ENCODE data around the gene CNIH1.

Gene CNIH1

GRCh38 chr14:54392131-54392859 lies 48.9 kb downstream of the CNIH1 start:
- H3K36me3 ChIP-seq (ENCODE audit: insufficient read depth): no peaks in the 10 kb centered on the region
- no peaks in the 10 kb centered on the region for H4K20me1 ChIP-seq (ENCODE audit: insufficient read depth)
- no peaks in the 10 kb centered on the region for H3K4me1 ChIP-seq (ENCODE audit: low read depth, poor library complexity, severe bottlenecking)
- H3K27me3 ChIP-seq (ENCODE audit: insufficient read depth, low read depth): no peaks in the 10 kb centered on the region
- no peaks in the 10 kb centered on the region for H3K79me2 ChIP-seq (ENCODE audit: insufficient read depth, low read depth)
- H3K4me3 ChIP-seq (IDR thresholded peaks at IDR 0.05; ENCODE audit: insufficient read depth, low read depth, low read length): no peak overlapping the region
- no peak for TF ChIP-seq CTCF (conservative IDR thresholded peaks at IDR 0.05; ENCODE audit: low read depth, low read length)
- H2AFZ ChIP-seq (ENCODE audit: low read depth): no peak overlapping the region
- no peak overlapping the region for H3K4me2 ChIP-seq
- H3K27ac ChIP-seq: no peak overlapping the region
- no peak overlapping the region for H3K9ac ChIP-seq

- Histone ChIP-seq H3K27ac (no peak overlapping the region), H3K27me3 (ENCODE audit: insufficient read depth, low read depth) (no peaks in the 10 kb centered on the region), H2AFZ (ENCODE audit: low read depth) (no peak overlapping the region), H3K36me3 (ENCODE audit: insufficient read depth) (no peaks in the 10 kb centered on the region), H3K4me3 (IDR thresholded peaks at IDR 0.05; ENCODE audit: insufficient read depth, low read depth, low read length) (no peak overlapping the region), H3K9ac (no peak overlapping the region), H3K4me2 (no peak overlapping the region), H4K20me1 (ENCODE audit: insufficient read depth) (no peaks in the 10 kb centered on the region), H3K79me2 (ENCODE audit: insufficient read depth, low read depth) (no peaks in the 10 kb centered on the region), H3K4me1 (ENCODE audit: low read depth, poor library complexity, severe bottlenecking) (no peaks in the 10 kb centered on the region)
- no peak for TF ChIP-seq CTCF (conservative IDR thresholded peaks at IDR 0.05; ENCODE audit: low read depth, low read length)
These were observed 53.8 kb downstream of the CNIH1 start for GRCh38 chr14:54387328-54387727.

GRCh38 chr14:54385556-54385955 lies 55.6 kb downstream of the CNIH1 start:
- H3K4me3 ChIP-seq (IDR thresholded peaks at IDR 0.05; ENCODE audit: insufficient read depth, low read depth, low read length): no peak overlapping the region
- no peak overlapping the region for H3K9ac ChIP-seq
- H3K27ac ChIP-seq: no peak overlapping the region
- H2AFZ ChIP-seq (ENCODE audit: low read depth): no peak overlapping the region
- H3K79me2 ChIP-seq (ENCODE audit: insufficient read depth, low read depth): no peaks in the 10 kb centered on the region
- H3K36me3 ChIP-seq (ENCODE audit: insufficient read depth): no peaks in the 10 kb centered on the region
- H3K4me1 ChIP-seq (ENCODE audit: low read depth, poor library complexity, severe bottlenecking): no peaks in the 10 kb centered on the region
- H4K20me1 ChIP-seq (ENCODE audit: insufficient read depth): no peaks in the 10 kb centered on the region
- TF ChIP-seq CTCF (conservative IDR thresholded peaks at IDR 0.05; ENCODE audit: low read depth, low read length): no peak
- H3K4me2 ChIP-seq: no peak overlapping the region
- H3K27me3 ChIP-seq (ENCODE audit: insufficient read depth, low read depth): no peaks in the 10 kb centered on the region

- Histone ChIP-seq H3K27me3 (ENCODE audit: insufficient read depth, low read depth) (no peaks in the 10 kb centered on the region), H3K9ac (no peak overlapping the region), H3K36me3 (ENCODE audit: insufficient read depth) (no peaks in the 10 kb centered on the region), H3K4me1 (ENCODE audit: low read depth, poor library complexity, severe bottlenecking) (no peaks in the 10 kb centered on the region), H3K4me3 (IDR thresholded peaks at IDR 0.05; ENCODE audit: insufficient read depth, low read depth, low read length) (no peak overlapping the region), H3K79me2 (ENCODE audit: insufficient read depth, low read depth) (no peaks in the 10 kb centered on the region), H3K4me2 (no peak overlapping the region), H4K20me1 (ENCODE audit: insufficient read depth) (no peaks in the 10 kb centered on the region), H3K27ac (no peak overlapping the region), H2AFZ (ENCODE audit: low read depth) (no peak overlapping the region)
- TF ChIP-seq CTCF (conservative IDR thresholded peaks at IDR 0.05; ENCODE audit: low read depth, low read length): no peak
These were observed 57.3 kb downstream of the CNIH1 start for GRCh38 chr14:54383835-54384234.

Measured in KMS-11 (cell line).